IPS DF 6.9 (cell line): ENCODE data around the gene KLF7.

ENCODE experiments used
- DNase-seq: peaks from one replicate; pipeline ENCODE4 v3.0.0-alpha.2; 2013; ENCODE audit warnings: low read depth, low spot score
- H3K27ac ChIP-seq: one replicate; pipeline ENCODE4 v1.5.1; 2013; ENCODE audit warnings: low read length, control low read depth
- H3K27me3 ChIP-seq: 2 replicates; pipeline ENCODE4 v1.6.1; 2013; ENCODE audit warnings: mild to moderate bottlenecking, low read length; ENCODE audit not compliant: control insufficient read depth, insufficient read depth
- H3K36me3 ChIP-seq: 2 replicates; pipeline ENCODE4 v1.6.1; 2013; ENCODE audit warnings: low read length; ENCODE audit not compliant: control insufficient read depth, insufficient read depth
- H3K4me1 ChIP-seq: 2 replicates; pipeline ENCODE4 v1.6.1; 2013; ENCODE audit warnings: low read length; ENCODE audit not compliant: control insufficient read depth, insufficient read depth
- H3K4me3 ChIP-seq: 2 replicates; pipeline ENCODE4 v1.5.1; 2013; ENCODE audit warnings: mild to moderate bottlenecking, low read length
- H3K9me3 ChIP-seq: 2 replicates; pipeline ENCODE4 v1.6.1; 2013; ENCODE audit warnings: low read length, inconsistent platforms; ENCODE audit not compliant: control insufficient read depth, insufficient read depth
- WGBS: extraction: QIAGEN DNeasy Blood & Tissue Kit; methylation state at CpG from one replicate; pipeline ENCODE4 v1.1.7; 2013; ENCODE audit warnings: mixed read lengths, missing lambda C conversion rate; ENCODE audit not compliant: insufficient read length, insufficient coverage; 5-methylcytosine and 5-hydroxymethylcytosine counted together

The KLF7 gene

DNA sequence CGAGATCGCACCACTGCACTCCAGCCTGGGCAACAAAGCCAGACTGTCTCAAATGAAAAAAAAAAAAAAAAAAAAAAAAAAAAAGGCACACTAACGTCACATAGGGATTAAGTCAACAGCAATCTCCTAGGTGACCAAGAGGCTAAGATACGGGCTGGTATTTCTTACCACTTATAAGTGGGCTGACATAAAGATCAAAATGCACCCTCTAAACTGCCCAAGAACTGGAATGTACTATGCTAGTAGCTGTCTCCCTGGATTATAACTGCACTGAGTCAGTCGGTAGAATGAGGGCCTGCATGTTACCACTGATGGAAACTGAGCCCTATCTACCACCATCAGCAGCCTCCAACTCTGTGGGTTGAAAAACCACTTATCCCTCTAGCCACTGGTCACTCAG lies 80.6 kb downstream of the KLF7 start:
- H3K9me3 ChIP-seq: no peaks in the 10 kb centered on the region
- H3K36me3 ChIP-seq: no peaks in the 10 kb centered on the region; the same call in 1 of the 2 replicates
- H3K4me1 ChIP-seq: 0 out of 2 replicates have a peak, but pooled peaks cover 1% of the 10 kb centered on the region
- H3K4me3 ChIP-seq: no peak overlapping the region
- H3K27me3 ChIP-seq: no peaks in the 10 kb centered on the region
- H3K27ac ChIP-seq: no peak overlapping the region
- WGBS: no CpG with 5 or more reads among the region's 5 CpGs
- DNase-seq: no peak

DNA sequence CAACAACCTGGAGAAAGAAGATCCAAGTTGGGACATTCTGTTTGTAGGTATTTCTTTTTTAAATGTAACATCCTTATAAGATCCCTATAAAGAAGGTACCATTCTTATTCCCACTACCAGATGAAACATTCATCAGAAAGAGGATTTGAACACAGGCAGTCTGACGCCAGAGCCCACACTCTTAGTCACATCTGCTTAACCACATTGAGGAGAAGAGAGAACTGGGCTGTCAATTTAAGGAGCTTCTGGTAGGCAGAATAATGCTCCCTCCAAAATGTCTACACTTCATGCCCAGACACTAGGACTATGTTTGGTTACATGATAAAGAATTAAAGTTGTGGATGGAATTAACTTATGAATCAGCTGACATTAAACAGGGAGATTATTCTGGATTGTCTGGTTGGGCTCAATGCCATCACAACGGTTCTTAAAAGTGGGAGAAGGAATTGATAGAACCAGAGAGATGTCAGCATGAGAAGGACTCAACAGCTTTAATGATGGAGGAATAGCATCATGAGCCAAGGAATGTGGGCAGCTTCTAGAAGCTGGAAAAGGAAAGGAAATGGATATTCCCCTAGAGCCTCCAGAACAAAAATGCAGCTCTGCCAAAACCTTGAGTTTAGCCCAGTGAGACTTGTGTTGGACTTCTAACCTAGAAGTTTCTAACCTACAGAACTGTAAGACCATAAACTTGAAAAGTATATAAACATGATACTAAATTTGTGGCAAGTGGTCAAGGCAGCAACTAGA lies 82.2 kb downstream of the KLF7 start:
- no peak overlapping the region for H3K27ac ChIP-seq
- no CpG with 5 or more reads among the region's 2 CpGs for WGBS

GRCh38 chr2:207082619-207083018 lies 83.1 kb downstream of the KLF7 start:
- no peak overlapping the region for H3K4me3 ChIP-seq
- H3K36me3 ChIP-seq: no peaks in the 10 kb centered on the region; the same call in 1 of the 2 replicates
- no CpG with 5 or more reads among the region's 4 CpGs for WGBS
- no peaks in the 10 kb centered on the region for H3K27me3 ChIP-seq
- 0 out of 2 replicates have a peak, but pooled peaks cover 1% of the 10 kb centered on the region for H3K4me1 ChIP-seq
- no peaks in the 10 kb centered on the region for H3K9me3 ChIP-seq
- no peak overlapping the region for H3K27ac ChIP-seq
- no peak for DNase-seq

More for the DNA sequence above, 82.2 kb downstream of the KLF7 start:
- Histone ChIP-seq H3K9me3 (no peaks in the 10 kb centered on the region), H3K4me3 (no peak overlapping the region), H3K36me3 (no peaks in the 10 kb centered on the region; the same call in 1 of the 2 replicates), H3K4me1 (0 out of 2 replicates have a peak, but pooled peaks cover 1% of the 10 kb centered on the region), H3K27me3 (no peaks in the 10 kb centered on the region)
- DNase-seq: no peak

DNA sequence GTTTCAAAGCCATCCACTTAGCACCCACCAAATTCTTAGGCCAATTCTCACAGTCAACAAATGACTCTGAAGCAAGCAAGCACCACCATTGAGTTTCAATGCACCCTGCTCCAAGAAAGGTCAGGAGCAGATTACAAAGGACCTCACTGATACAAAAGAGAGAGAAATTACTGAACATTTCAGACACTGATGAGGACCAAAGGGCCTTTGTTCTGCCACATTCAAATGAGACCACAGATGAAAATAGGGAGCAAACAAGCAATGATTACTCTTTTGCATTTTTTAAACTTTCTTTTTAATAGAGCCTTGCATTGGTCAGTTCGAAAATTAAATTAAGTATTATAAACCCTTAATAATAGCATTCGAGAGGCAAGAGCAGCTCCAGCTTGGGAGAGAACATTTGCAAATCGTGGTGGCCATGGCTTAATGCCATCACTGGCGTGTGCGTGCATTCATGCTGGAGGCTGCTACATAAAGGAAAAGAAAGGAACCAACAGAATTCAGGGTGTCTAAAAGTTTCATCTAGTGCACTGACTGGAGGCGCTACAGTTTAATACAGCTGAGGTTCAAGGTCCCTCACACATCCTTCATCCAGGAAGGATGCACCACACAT lies 87.5 kb downstream of the KLF7 start:
- Histone ChIP-seq H3K4me3 (no peak overlapping the region), H3K36me3 (no peaks in the 10 kb centered on the region; the same call in 1 of the 2 replicates), H3K9me3 (no peaks in the 10 kb centered on the region), H3K4me1 (peaks cover 4% of the 10 kb centered on the region), H3K27me3 (no peaks in the 10 kb centered on the region), H3K27ac (no peak overlapping the region)
- DNase-seq: no peak
- no CpG with 5 or more reads among the region's 6 CpGs for WGBS

GRCh38 chr2:207077266-207077665 lies 88.5 kb downstream of the KLF7 start:
- H3K4me3 ChIP-seq: no peak overlapping the region
- H3K36me3 ChIP-seq: no peaks in the 10 kb centered on the region; the same call in 1 of the 2 replicates
- no peaks in the 10 kb centered on the region for H3K9me3 ChIP-seq
- H3K4me1 ChIP-seq: peaks cover 4% of the 10 kb centered on the region
- no peak for DNase-seq
- H3K27ac ChIP-seq: no peak overlapping the region
- H3K27me3 ChIP-seq: no peaks in the 10 kb centered on the region
- no CpG with 5 or more reads among the region's 2 CpGs for WGBS

DNA sequence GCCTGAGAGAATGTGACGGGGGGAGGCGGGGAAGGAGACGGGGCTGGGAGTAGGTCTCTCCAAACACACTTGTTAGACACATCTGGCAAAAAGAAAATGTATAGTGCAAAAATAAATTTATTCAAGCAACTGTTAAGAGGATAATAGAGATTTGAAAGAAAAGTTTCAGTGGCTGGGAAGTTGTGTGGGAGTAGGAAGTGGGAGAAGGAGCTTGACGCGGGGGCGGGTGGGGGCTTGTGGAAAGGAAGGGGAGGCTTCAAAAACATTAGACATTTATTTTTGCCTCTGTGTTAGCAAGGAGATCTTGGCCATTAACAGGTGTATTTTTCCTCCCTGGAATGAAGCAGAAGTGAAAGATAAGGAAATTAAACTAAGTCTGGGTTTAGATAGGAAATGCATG lies 90.3 kb downstream of the KLF7 start:
- H3K4me1 ChIP-seq: peaks cover 4% of the 10 kb centered on the region
- H3K27me3 ChIP-seq: no peaks in the 10 kb centered on the region
- no peak for DNase-seq
- WGBS: no CpG with 5 or more reads among the region's 6 CpGs
- no peak overlapping the region for H3K4me3 ChIP-seq
- H3K9me3 ChIP-seq: no peaks in the 10 kb centered on the region
- no peak overlapping the region for H3K27ac ChIP-seq
- H3K36me3 ChIP-seq: no peaks in the 10 kb centered on the region; the same call in 1 of the 2 replicates

- no peaks in the 10 kb centered on the region for H3K36me3 ChIP-seq
- H3K27ac ChIP-seq: no peak overlapping the region
- no peaks in the 10 kb centered on the region for H3K9me3 ChIP-seq
- no peak overlapping the region for H3K4me3 ChIP-seq
- H3K4me1 ChIP-seq: peaks cover 4% of the 10 kb centered on the region
- DNase-seq: no peak
- WGBS: no CpG with 5 or more reads among the region's 12 CpGs
- H3K27me3 ChIP-seq: no peaks in the 10 kb centered on the region
Observed at GRCh38 chr2:207073801-207074678, 91.7 kb downstream of the KLF7 start.

DNA sequence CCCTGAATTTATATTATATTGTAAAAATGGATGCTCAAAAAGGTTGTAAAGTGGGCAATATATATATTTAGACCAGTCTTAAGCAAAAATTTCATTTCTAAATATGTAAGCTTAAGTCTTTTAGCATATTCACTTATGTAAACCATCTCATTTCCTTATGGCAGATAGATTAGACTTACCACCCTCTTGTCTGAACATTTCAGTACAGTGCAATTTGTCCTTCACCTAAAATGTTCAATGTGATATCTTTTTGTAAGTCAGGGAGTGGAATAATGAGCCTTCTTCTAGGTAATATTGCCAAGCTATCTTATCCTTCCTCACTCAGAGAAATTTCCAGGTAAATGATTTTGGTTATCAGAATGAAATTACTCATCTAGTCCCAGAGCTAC lies 92.3 kb downstream of the KLF7 start:
- Histone ChIP-seq H3K27ac (no peak overlapping the region), H3K4me3 (no peak overlapping the region), H3K36me3 (no peaks in the 10 kb centered on the region), H3K4me1 (peaks cover 4% of the 10 kb centered on the region), H3K9me3 (no peaks in the 10 kb centered on the region), H3K27me3 (no peaks in the 10 kb centered on the region)
- no peak for DNase-seq

DNA sequence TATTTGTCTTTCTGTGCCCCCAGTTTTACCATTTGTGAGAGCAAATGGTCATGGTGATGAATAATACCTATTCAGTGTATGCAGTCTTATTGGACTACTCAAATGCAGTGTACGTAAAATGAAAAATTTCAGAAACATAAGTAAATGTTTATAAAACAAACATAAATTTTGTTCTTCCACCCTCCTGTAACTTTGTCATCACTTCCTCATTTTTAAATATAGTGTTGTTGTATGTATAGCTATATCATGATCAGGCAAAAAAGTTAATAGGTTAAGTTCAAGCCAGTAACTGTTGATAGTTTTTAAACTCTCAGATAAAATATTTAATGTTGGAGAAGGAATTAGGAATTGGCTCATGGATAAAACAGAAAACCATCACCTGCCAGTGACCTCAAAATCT lies 93.2 kb downstream of the KLF7 start:
- Histone ChIP-seq H3K4me1 (peaks cover 4% of the 10 kb centered on the region), H3K27ac (no peak overlapping the region), H3K36me3 (no peaks in the 10 kb centered on the region), H3K4me3 (no peak overlapping the region), H3K27me3 (no peaks in the 10 kb centered on the region), H3K9me3 (no peaks in the 10 kb centered on the region)
- no peak for DNase-seq
- no CpG with 5 or more reads among the region's 1 CpG for WGBS

GRCh38 chr2:207071820-207072219 lies 93.9 kb downstream of the KLF7 start:
- Histone ChIP-seq H3K27ac (no peak overlapping the region), H3K4me1 (peaks cover 4% of the 10 kb centered on the region), H3K9me3 (no peaks in the 10 kb centered on the region), H3K4me3 (no peak overlapping the region), H3K27me3 (no peaks in the 10 kb centered on the region), H3K36me3 (no peaks in the 10 kb centered on the region)
- no CpG with 5 or more reads among the region's 4 CpGs for WGBS
- no peak for DNase-seq
